Activated CD4-positive, alpha-beta memory T cell treated with anti-CD3 and anti-CD28 coated beads for 36 hours (primary cell): ENCODE data around the gene WDR53. TPM values are rescaled to one million over a fixed set of nuclear protein-coding genes. Genes with fewer than 3 reads are reported as not detected.
A peak's percentile ranks its signal among the peaks of the same experiment; 100 is the strongest.
"Not testable (repeated sequence)": the region's sequence is repeated elsewhere in the genome, so short reads cannot be mapped to it uniquely, and the experiment has no call there.

Experiments
- CTCF ChIA-PET: fragments of 350-600 bp; sonication (Branson Sonifier 250); formaldehyde crosslinking; loops from one replicate; lab custom pipeline; 2021; ENCODE audit warnings: antibody characterized with exemption, inconsistent platforms; lab: Charles Lee
- POLR2A ChIA-PET: fragments of 350-600 bp; sonication (Branson Sonifier 250); formaldehyde crosslinking; loops from one replicate; lab custom pipeline; 2021; ENCODE audit warnings: antibody characterized with exemption; lab: Charles Lee
- DNase-seq: peaks from one replicate; pipeline ENCODE4 v3.0.0-alpha.2; 2020
- H3K27ac Mint-ChIP-seq: one replicate; pipeline ENCODE4 v1.8.0; 2021; ENCODE audit warnings: mixed read lengths
- H3K27me3 Mint-ChIP-seq: one replicate; pipeline ENCODE4 v1.8.0; 2021; ENCODE audit warnings: mixed read lengths
- H3K36me3 Mint-ChIP-seq: one replicate; pipeline ENCODE4 v1.8.0; 2021; ENCODE audit warnings: mixed read lengths
- H3K4me1 Mint-ChIP-seq: one replicate; pipeline ENCODE4 v1.8.0; 2021; ENCODE audit warnings: low read depth, mixed read lengths
- H3K4me3 Mint-ChIP-seq: one replicate; pipeline ENCODE4 v1.8.0; 2021; ENCODE audit warnings: mild to moderate bottlenecking, mixed read lengths
- H3K9me3 Mint-ChIP-seq: one replicate; pipeline ENCODE4 v1.8.0; 2021; ENCODE audit warnings: mixed read lengths
- intact Hi-C: fragments of 100-400 bp; cut with micrococcal nuclease; formaldehyde crosslinking; loops from one replicate; pipeline ENCODE4 v1.15.1; 2023
- total RNA-seq, 2 experiments: library from RNA; stranded (reverse); gene quantifications; one replicate each; pipeline ENCODE4 v1.2.3, GENCODE V29; 2021

WDR53 gene
- total RNA-seq: 10 to 100 TPM; 20.9 to 24.1 TPM

- ChIA-PET POLR2A (interaction anchor here (0.6 to 1.6 kb wide), 7 partner anchors 27 to 661 kb away, joined by 3 to 5 read pairs (median 4); partner anchors contain the start of genes NCBP2, NRROS, PAK2 and RNF168), CTCF (interaction anchor here (0.6 to 3.9 kb wide), 12 partner anchors 8 to 117 kb away, joined by 3 to 25 read pairs (median 4); no protein-coding TSS in a partner anchor)
- DNase-seq: peak; percentile 97
- no peaks in the 10 kb centered on the region for H3K27me3 Mint-ChIP-seq
- H3K4me3 Mint-ChIP-seq: peak within 1 kb of the TSS; percentile 97
- intact Hi-C loops: loop anchor here (1.0 to 5.0 kb wide), 7 partner anchors 41 to 296 kb away; partner anchors contain the start of genes PAK2, RNF168 and UBXN7
- peaks cover 46% of the 10 kb centered on the region for H3K4me1 Mint-ChIP-seq
- no peaks in the 10 kb centered on the region for H3K9me3 Mint-ChIP-seq
- peaks cover 20% of the 10 kb centered on the region for H3K36me3 Mint-ChIP-seq
- H3K27ac Mint-ChIP-seq: peak within 1 kb of the TSS; percentile 90
Observed at GRCh38 chr3:196568246-196569002, at the start of gene WDR53, which contains the start of gene FBXO45. Gene WDR53, minus strand, starts transcription at chr3:196568554. Its CDS starts 7,079 bp downstream, at chr3:196561475. Gene FBXO45, plus strand, starts transcription at chr3:196568660. Its CDS starts 325 bp downstream, at chr3:196568985.

DNA sequence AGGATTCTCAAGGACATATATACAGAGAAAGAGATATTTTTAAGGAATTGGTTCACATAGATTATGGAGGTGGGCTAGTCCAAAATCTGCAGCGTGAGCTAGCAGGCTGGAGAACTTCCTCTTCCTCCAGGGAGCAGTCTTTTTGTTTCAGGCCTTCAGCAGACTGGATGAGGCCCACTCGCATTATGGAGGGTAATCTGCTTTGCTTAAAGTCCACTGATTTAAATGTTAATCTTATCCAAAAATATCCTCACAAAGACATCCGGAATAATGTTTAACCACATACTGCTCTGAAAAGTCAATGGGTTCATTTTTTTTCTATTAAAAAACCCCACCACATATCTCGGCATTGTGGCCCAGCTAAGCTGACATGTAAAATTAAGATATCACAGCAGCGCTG lies 48.9 kb upstream of the WDR53 start:
- H3K4me3 Mint-ChIP-seq: no peak overlapping the region
- CTCF ChIA-PET: interaction anchor here (1.1 kb wide), 1 partner anchor 8 kb away, joined by 4 read pairs; no protein-coding TSS in a partner anchor
- POLR2A ChIA-PET: no interaction called here
- no peaks in the 10 kb centered on the region for H3K9me3 Mint-ChIP-seq
- H3K27me3 Mint-ChIP-seq: no peaks in the 10 kb centered on the region
- peaks cover 8% of the 10 kb centered on the region for H3K4me1 Mint-ChIP-seq
- intact Hi-C loops: no loop called here
- H3K27ac Mint-ChIP-seq: no peak overlapping the region
- DNase-seq: no peak
- H3K36me3 Mint-ChIP-seq: no peaks in the 10 kb centered on the region

- not testable (repeated sequence) for H3K36me3 Mint-ChIP-seq, DNase-seq
Observed at GRCh38 chr3:196615234-196615633, 46.9 kb upstream of the WDR53 start.

DNA sequence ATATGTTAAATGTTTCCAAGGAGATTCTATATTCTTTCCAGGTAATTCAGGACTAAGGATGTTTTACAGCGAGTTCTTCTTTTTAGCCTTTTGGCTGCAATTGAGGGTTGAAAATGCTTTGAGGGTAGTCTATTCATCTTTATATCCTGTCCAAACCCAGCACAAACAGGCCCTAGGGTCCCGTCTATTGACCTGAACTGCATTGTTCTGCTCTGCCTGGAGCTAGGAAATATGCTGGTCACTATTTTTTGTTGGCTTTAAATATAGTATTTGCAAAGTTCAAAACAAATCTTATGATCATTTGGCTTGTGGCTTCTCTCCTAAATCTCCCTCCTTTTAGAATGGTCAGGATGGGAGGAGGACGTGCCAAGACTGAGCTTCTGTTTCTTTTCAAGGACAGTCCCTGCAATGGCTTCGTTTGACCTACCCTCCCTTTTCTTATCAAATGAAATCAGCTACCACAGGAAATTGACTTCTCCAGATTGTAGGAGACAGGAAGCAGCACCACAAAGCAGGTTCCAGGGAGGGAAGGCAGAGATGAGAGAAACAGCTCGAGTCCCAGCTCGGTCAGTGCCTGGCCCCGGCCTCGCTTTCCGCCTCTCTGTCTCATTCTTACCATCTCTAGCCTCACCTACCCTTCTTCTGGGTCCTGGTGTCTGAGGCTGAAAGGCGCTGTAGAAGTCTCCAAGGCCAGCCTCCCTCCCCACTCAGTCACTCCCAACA lies 43.6 kb upstream of the WDR53 start:
- intact Hi-C loops: no loop called here
- peak; percentile 35 for DNase-seq

More at GRCh38 chr3:196615234-196615633, 46.9 kb upstream of the WDR53 start:
- intact Hi-C loops, H3K27me3 Mint-ChIP-seq, H3K27ac Mint-ChIP-seq, H3K9me3 Mint-ChIP-seq, H3K4me3 Mint-ChIP-seq: not testable (repeated sequence)
- ChIA-PET POLR2A (interaction anchor here (0.6 kb wide), 1 partner anchor 559 kb away, joined by 3 read pairs; no protein-coding TSS in a partner anchor), CTCF (interaction anchor here (11.6 kb wide), 1 partner anchor 73 kb away, joined by 294 read pairs; no protein-coding TSS in a partner anchor)
- H3K4me1 Mint-ChIP-seq: peaks cover 17% of the 10 kb centered on the region

DNA sequence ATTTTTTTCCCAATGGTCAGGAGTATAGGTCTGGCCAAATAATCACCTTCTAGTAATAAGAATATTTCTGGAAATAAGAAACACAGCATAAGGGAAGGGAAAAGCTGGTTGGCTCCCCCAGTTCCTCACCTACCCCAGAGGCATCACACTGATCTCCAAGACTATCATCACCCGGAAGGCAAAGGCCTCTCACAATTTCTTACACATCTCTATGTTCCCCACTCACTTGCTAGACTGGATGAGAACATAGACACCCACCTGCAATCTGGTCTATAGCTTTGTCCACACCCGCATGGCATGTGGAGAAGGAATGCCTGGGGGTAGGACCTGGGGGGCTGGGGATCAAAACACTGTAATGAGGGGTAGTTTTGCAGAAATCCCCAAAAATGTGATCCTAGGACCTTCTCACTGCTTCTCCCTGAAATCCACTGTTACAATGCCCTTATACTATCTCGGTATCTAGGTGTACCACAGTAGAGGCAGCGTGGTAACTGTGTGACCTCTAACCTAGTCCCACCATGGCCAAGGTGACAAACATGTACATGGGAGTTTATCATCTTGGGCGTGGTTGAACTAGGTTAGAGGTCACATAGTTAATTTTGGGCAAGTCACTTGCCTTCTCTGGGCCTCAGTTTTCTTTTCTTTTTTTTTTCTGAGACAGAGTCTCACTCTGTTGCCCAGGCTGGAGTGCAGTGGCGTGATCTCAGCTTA lies 41.6 kb upstream of the WDR53 start:
- Mint-ChIP-seq H3K27ac (peak overlapping the region; percentile 68), H3K4me1 (peaks cover 28% of the 10 kb centered on the region), H3K27me3 (no peaks in the 10 kb centered on the region), H3K9me3 (no peaks in the 10 kb centered on the region), H3K4me3 (no peak overlapping the region), H3K36me3 (no peaks in the 10 kb centered on the region)
- no peak for DNase-seq
- POLR2A ChIA-PET: interaction anchor here (0.6 to 1.1 kb wide), 2 partner anchors 22 to 75 kb away, joined by 4 to 5 read pairs; no protein-coding TSS in a partner anchor
- CTCF ChIA-PET: interaction anchor here (0.5 to 11.6 kb wide), 39 partner anchors 8 to 360 kb away, joined by 3 to 294 read pairs (median 4); partner anchors contain the start of genes CEP19, FBXO45, NCBP2 and NRROS
- intact Hi-C loops: loop anchor here (1.0 to 10.0 kb wide), 8 partner anchors 22 to 357 kb away; partner anchors contain the start of genes NCBP2 and PIGZ

More for the DNA sequence above, 43.6 kb upstream of the WDR53 start:
- Mint-ChIP-seq H3K27ac (peak overlapping the region; percentile 38), H3K27me3 (no peaks in the 10 kb centered on the region), H3K9me3 (no peaks in the 10 kb centered on the region), H3K4me3 (peak overlapping the region; percentile 51), H3K4me1 (peaks cover 26% of the 10 kb centered on the region), H3K36me3 (no peaks in the 10 kb centered on the region)
- POLR2A ChIA-PET: interaction anchor here (0.9 to 1.1 kb wide), 2 partner anchors 19 to 30 kb away, joined by 3 read pairs; no protein-coding TSS in a partner anchor
- CTCF ChIA-PET: interaction anchor here (0.8 to 11.6 kb wide), 5 partner anchors 9 to 83 kb away, joined by 3 to 294 read pairs (median 3); no protein-coding TSS in a partner anchor

GRCh38 chr3:196609343-196609775 lies 41.0 kb upstream of the WDR53 start:
- intact Hi-C loops: loop anchor here (1.0 to 10.0 kb wide), 8 partner anchors 23 to 358 kb away; partner anchors contain the start of genes NCBP2 and PIGZ
- peak; percentile 97 for DNase-seq
- Mint-ChIP-seq H3K36me3 (no peaks in the 10 kb centered on the region), H3K27ac (peak overlapping the region; percentile 68), H3K4me1 (peaks cover 32% of the 10 kb centered on the region), H3K4me3 (peak overlapping the region; percentile 47), H3K27me3 (no peaks in the 10 kb centered on the region), H3K9me3 (no peaks in the 10 kb centered on the region)
- ChIA-PET CTCF (interaction anchor here (0.5 to 11.6 kb wide), 41 partner anchors 8 to 360 kb away, joined by 3 to 294 read pairs (median 4); partner anchors contain the start of genes CEP19, FBXO45, NCBP2 and NRROS), POLR2A (interaction anchor here (0.6 to 1.2 kb wide), 3 partner anchors 23 to 76 kb away, joined by 4 to 5 read pairs (median 4); no protein-coding TSS in a partner anchor)

DNA sequence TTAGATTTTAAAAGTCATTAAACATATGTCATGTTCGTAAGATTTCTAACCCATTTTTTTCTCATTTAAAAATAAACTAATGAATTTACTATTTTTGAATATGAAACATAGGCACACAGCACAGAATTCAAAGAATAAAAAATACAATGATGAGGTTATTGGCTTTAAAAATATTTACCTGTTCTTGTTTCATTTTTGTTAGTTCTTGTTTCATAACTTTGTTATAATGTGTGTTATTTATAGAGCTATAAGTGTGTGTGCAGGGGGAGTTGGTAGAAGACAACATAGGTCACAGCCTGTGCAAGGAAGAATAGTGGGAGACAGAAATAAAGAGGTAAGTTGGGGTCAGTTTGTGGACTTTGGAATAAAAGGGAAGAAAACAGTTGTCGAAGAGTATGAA lies 40.3 kb upstream of the WDR53 start:
- H3K27ac Mint-ChIP-seq: no peak overlapping the region
- no peaks in the 10 kb centered on the region for H3K9me3 Mint-ChIP-seq
- no peak for DNase-seq
- H3K27me3 Mint-ChIP-seq: peaks cover under 1% of the 10 kb centered on the region
- peaks cover 33% of the 10 kb centered on the region for H3K4me1 Mint-ChIP-seq
- ChIA-PET POLR2A (interaction anchor here (1.2 kb wide), 1 partner anchor 33 kb away, joined by 4 read pairs; no protein-coding TSS in a partner anchor), CTCF (interaction anchor here (0.8 to 11.6 kb wide), 22 partner anchors 11 to 361 kb away, joined by 3 to 294 read pairs (median 5); partner anchors contain the start of genes FBXO45, NCBP2, NRROS and SENP5)
- H3K4me3 Mint-ChIP-seq: no peak overlapping the region
- no peaks in the 10 kb centered on the region for H3K36me3 Mint-ChIP-seq
- intact Hi-C loops: loop anchor here (1.0 to 10.0 kb wide), 8 partner anchors 24 to 359 kb away; partner anchors contain the start of genes NCBP2 and PIGZ

GRCh38 chr3:196604548-196604947 lies 36.2 kb upstream of the WDR53 start:
- CTCF ChIA-PET: interaction anchor here (0.9 to 11.6 kb wide), 4 partner anchors 13 to 90 kb away, joined by 3 to 294 read pairs (median 4); no protein-coding TSS in a partner anchor
- intact Hi-C loops: loop anchor here (1.0 to 10.0 kb wide), 3 partner anchors 67 to 340 kb away; partner anchors contain the start of gene NCBP2

GRCh38 chr3:196603683-196604082 lies 35.3 kb upstream of the WDR53 start:
- no peak overlapping the region for H3K4me3 Mint-ChIP-seq
- ChIA-PET POLR2A (no interaction called here), CTCF (interaction anchor here (0.7 to 1.1 kb wide), 4 partner anchors 18 to 604 kb away, joined by 3 to 4 read pairs (median 4); no protein-coding TSS in a partner anchor)
- no peaks in the 10 kb centered on the region for H3K9me3 Mint-ChIP-seq
- intact Hi-C loops: loop anchor here (1.0 to 10.0 kb wide), 3 partner anchors 66 to 341 kb away; partner anchors contain the start of gene NCBP2
- peaks cover 7% of the 10 kb centered on the region for H3K4me1 Mint-ChIP-seq
- no peaks in the 10 kb centered on the region for H3K36me3 Mint-ChIP-seq
- no peak overlapping the region for H3K27ac Mint-ChIP-seq
- H3K27me3 Mint-ChIP-seq: peaks cover 2% of the 10 kb centered on the region
- no peak for DNase-seq

More at GRCh38 chr3:196604548-196604947, 36.2 kb upstream of the WDR53 start:
- POLR2A ChIA-PET: interaction anchor here (0.7 kb wide), 1 partner anchor 27 kb away, joined by 3 read pairs; no protein-coding TSS in a partner anchor
- Mint-ChIP-seq H3K27ac (no peak overlapping the region), H3K4me1 (peaks cover 11% of the 10 kb centered on the region), H3K36me3 (no peaks in the 10 kb centered on the region), H3K27me3 (peaks cover 2% of the 10 kb centered on the region), H3K4me3 (no peak overlapping the region), H3K9me3 (no peaks in the 10 kb centered on the region)
- peak; percentile 76 for DNase-seq

DNA sequence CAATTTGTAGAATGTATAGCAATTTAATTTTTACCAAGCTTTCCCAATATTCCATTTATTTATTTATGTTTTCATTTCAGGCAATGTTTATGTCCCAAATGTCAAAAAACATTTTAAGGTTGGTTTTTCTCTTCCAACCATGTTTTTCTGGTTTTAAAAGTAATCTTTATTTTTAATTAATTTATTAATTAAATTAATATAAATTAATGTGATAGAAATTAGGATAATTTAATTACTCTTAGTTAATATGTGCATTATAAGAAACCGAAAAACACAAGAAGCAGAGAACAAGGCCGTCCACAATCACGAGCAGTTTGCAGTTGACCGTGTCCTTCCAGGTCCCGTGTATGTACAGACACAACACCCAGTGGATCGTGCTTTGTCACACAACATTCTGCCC lies 34.3 kb upstream of the WDR53 start:
- Mint-ChIP-seq H3K36me3 (no peaks in the 10 kb centered on the region), H3K4me1 (peaks cover 17% of the 10 kb centered on the region), H3K27ac (no peak overlapping the region), H3K9me3 (no peaks in the 10 kb centered on the region), H3K27me3 (peaks cover 7% of the 10 kb centered on the region), H3K4me3 (no peak overlapping the region)
- ChIA-PET CTCF (interaction anchor here (1.1 kb wide), 1 partner anchor 19 kb away, joined by 3 read pairs; no protein-coding TSS in a partner anchor), POLR2A (no interaction called here)
- intact Hi-C loops: loop anchor here (10.0 kb wide), 2 partner anchors 202 to 342 kb away; partner anchors contain the start of gene NCBP2
- DNase-seq: no peak
